Stimulated activated CD4-positive, alpha-beta T cell treated with anti-CD3 and anti-CD28 coated beads, Interleukin-4, amount 100 ng/mL, for 4 hours (primary cell): ENCODE data around the gene EVC2.
"Not testable (repeated sequence)": the region's sequence is repeated elsewhere in the genome, so short reads cannot be mapped to it uniquely, and the experiment has no call there.

ENCODE experiments used
- DNase-seq, 2 experiments: peaks; one replicate each; pipeline ENCODE4 v3.0.0-alpha.2; 2020

Gene EVC2

GRCh38 chr4:5738061-5738460 lies 29.7 kb upstream of the EVC2 start:
- DNase-seq, result no peak

- no peak for DNase-seq
Observed at GRCh38 chr4:5735463-5735862, 27.1 kb upstream of the EVC2 start.

- DNase-seq, result no peak
Observed at GRCh38 chr4:5734853-5735252, 26.5 kb upstream of the EVC2 start.

- DNase-seq, result no peak
Observed at GRCh38 chr4:5732158-5732557, 23.8 kb upstream of the EVC2 start.

- no peak for DNase-seq
Observed at GRCh38 chr4:5730993-5731990, 22.9 kb upstream of the EVC2 start.

- no peak for DNase-seq
Observed at GRCh38 chr4:5730436-5730835, 22.1 kb upstream of the EVC2 start.

GRCh38 chr4:5728412-5728811 lies 20.1 kb upstream of the EVC2 start:
- not testable (repeated sequence) for DNase-seq

GRCh38 chr4:5724377-5724776 lies 16.0 kb upstream of the EVC2 start:
- DNase-seq, result no peak

GRCh38 chr4:5722328-5722727 lies 14.0 kb upstream of the EVC2 start:
- no peak for DNase-seq

- no peak for DNase-seq
Observed at GRCh38 chr4:5721923-5722322, 13.6 kb upstream of the EVC2 start.

GRCh38 chr4:5720980-5721379 lies 12.6 kb upstream of the EVC2 start:
- no peak for DNase-seq

GRCh38 chr4:5720157-5720850 lies 11.9 kb upstream of the EVC2 start:
- no peak for DNase-seq

- DNase-seq, result no peak
Observed at GRCh38 chr4:5719350-5720055, 11.1 kb upstream of the EVC2 start.

- DNase-seq, result no peak
Observed at GRCh38 chr4:5718411-5718810, 10.1 kb upstream of the EVC2 start.

- no peak for DNase-seq
Observed at GRCh38 chr4:5717449-5718158, 9.2 kb upstream of the EVC2 start.

- no peak for DNase-seq
Observed at GRCh38 chr4:5716391-5716790, 8.0 kb upstream of the EVC2 start.

GRCh38 chr4:5715357-5715756 lies 7.0 kb upstream of the EVC2 start:
- DNase-seq, result no peak

- no peak for DNase-seq
Observed at GRCh38 chr4:5713861-5714260, 5.5 kb upstream of the EVC2 start.

GRCh38 chr4:5712931-5713330 lies 4.6 kb upstream of the EVC2 start:
- DNase-seq, result no peak

- DNase-seq, result peak in 1 of 2 experiments; percentile 9
Observed at GRCh38 chr4:5712517-5712916, 4.2 kb upstream of the EVC2 start.

- no peak for DNase-seq
Observed at GRCh38 chr4:5711479-5712184, 3.3 kb upstream of the EVC2 start.

GRCh38 chr4:5710961-5711478 lies 2.7 kb upstream of the EVC2 start, which contains the start of gene EVC:
Gene EVC (plus strand): TSS chr4:5711201. CDS start chr4:5711381, 180 bp downstream.
- DNase-seq, result peak in 1 of 2 experiments; percentile 17
